ENCODE results near the gene NQO2.

Gene NQO2

DNA sequence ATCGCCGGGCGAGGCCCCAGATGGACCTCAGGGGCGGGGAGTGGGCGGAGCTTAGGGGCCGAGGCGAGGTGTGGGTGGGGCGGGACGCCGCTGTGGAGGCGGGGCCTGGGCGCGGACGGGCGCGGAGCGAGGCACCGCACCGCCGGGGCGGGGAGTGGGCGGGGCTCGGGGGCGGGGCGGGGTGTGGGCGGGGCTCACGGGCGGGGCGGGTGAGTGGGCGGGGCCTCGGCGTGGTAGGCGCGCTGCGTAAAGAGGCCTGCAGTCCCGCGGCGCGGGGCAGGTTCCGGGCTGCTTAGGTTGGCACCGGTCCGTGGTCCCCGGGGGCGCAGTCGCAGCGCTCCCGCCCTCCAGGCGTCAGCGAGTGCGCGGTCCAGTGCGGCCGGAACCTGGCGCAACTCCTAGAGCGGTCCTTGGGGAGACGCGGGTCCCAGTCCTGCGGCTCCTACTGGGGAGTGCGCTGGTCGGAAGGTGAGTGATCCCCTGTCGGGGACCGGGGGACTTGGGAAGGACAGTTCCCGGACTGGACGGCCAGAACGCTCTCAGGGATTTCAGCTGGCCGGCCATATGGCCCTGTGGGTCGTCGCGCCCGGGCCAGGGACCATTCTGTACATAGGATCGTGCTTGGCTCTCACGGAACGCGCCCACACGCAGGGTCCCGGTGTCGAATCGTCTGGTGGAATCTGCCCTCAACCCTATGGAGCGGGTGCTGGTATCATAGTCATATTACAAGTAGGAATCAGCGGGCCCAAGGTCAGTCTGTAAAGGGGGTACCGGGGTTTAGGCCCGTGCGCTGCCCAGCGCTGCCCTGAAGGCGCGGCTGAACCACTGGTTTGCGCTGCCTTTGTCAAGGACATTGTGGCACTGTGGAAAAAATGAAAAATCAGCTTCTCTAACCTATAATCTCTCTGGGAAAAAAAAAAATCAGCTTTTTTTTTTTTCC is at the start of gene NQO2:
NQO2 (plus strand) TSS at position 277 of the 940 bp plus-strand sequence. CDS start 6,659 bp downstream, outside the sequence.
- peak; percentile 84 for DNase-seq (ENCODE audit: low read depth)

- DNase-seq (ENCODE audit: low read depth) = no peak
Measured at GRCh38 chr6:2950713-2951112, 49.0 kb upstream of the NQO2 start.

DNA sequence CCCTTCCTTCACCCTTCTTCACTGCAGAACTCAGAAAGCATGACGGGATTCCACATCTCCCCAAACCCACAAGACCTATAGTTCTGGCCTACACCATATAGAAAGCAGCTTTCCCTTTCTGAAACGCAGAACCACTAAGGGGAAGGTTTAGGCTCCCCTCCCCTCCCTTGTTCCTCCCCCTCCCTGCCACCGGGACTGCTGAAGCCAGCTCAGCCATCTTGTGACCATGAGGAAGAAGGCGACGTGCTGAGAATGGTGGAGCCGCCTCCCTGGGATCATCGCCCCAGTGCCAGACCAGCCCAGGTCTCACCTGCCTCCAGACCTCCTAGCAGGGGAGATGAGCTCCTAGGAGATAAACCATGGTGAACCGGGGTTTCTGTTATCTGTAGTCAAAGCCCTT is 48.0 kb upstream of the NQO2 start:
- no peak for DNase-seq (ENCODE audit: low read depth)

- no peak for DNase-seq (ENCODE audit: low read depth)
Measured at GRCh38 chr6:2952557-2953095, 47.1 kb upstream of the NQO2 start.

GRCh38 chr6:2953098-2953497 is 46.6 kb upstream of the NQO2 start:
- no peak for DNase-seq (ENCODE audit: low read depth)

- DNase-seq (ENCODE audit: low read depth) = no peak
Measured at GRCh38 chr6:2956930-2957685, 42.6 kb upstream of the NQO2 start.

DNA sequence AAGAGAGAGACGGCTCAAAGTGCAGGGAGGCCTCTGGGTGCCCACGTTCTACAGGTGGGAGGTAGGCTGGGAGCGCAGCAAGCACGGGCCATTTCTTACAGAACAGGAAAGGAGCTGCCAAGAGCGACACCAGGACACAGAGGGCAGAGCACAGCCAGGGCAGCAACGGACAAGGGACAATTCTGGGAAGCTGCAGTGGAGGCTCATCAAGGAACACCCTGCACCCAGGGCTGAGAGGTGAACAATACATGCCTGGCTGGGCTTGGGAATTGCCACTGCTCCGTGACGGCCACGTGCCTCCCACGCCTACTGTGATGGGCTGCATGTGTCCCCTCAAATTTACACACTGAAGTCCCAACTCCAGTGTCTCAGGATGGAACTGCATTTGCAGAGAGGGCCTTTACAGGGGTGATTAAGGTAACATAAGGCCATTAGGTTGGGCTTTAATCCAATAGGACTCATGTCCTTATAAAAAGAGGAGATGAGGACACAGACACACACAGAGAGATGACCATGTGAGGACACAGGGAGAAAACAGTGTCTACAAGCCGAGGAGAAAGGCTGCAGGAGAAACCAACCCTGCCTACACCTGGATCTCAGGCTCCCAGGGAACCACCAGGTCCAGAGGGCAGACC is 41.9 kb upstream of the NQO2 start:
- no peak for DNase-seq (ENCODE audit: low read depth)

DNA sequence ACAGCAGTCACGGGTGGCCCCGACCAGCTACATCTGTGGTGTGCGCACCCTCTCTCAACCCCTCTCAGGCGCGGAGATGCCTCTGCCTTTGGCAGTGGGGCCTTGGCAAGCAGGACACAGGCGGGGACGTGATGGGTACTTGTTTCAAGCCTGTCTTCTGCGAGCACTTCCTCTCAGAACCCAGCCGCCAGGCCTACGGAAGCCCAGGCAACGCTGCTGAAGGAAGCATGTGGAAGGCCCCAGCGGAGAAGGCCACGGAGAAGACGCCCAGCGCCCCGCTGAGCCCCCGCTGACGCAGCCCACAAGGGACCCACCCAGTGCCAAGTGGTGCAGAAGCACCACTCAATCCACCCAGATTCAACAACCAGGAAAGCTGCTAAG is 41.4 kb upstream of the NQO2 start:
- no peak for DNase-seq (ENCODE audit: low read depth)

- DNase-seq (ENCODE audit: low read depth) = no peak
Measured at GRCh38 chr6:2958776-2959175, 40.9 kb upstream of the NQO2 start.

DNA sequence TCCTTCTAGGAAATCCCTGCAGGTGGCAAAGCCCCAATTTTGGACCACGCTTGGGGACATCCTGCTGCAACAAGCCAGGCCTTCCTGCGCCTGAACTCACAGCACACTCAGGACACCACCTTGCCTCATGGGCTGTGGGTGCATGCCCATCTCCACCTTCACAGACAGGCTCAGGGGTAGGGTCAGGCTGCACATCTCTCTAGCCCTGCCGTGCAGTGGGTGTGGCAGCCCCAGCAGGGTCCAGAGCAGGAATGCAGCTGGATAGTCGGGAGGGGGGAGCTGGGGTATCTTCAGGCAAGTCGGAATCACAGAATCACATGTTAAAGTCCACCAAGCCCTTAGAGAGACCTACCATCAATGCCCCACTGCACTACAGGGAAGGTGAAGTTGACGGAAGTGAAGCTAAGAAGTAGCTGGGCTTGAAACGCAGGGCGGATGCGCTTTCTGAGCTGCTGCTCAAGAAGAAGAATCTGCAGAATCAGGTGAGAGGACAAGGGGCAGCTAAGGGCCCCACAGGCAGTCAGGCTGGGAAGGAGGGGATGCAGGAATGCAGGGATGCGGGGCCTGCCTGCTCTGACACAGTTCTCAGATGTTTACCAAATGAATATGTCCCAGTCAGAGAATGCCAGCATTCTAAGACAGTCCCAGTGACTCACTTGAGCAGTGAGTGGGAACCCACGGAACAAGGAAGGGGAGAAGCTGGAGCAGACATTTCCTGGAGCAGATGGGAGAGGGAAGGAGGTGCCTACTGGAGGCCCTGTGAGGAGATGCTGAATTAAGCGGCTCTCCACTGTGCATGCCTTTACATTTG is 39.6 kb upstream of the NQO2 start:
- no peak for DNase-seq (ENCODE audit: low read depth)

- DNase-seq (ENCODE audit: low read depth) = no peak
Measured at GRCh38 chr6:2960935-2961334, 38.8 kb upstream of the NQO2 start.

DNA sequence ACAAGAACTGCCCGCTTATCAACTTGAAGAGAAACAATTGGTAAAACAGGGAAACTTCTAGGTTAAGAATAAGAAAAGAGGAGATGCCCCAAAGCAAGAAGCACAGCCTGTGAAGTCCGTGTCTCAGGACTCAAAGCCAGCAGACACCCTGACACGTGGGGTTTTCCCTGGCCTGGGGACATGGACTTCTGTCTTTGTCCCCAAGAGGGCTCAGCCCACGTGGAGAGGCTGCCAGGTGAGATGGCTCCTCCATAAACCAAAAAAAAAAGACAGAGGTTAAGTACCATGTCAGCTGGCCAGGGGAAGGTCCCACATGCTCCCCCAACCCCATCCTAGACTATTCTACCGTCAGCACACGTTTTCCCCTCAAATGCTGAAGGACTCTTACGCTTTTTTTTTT is 38.2 kb upstream of the NQO2 start:
- DNase-seq (ENCODE audit: low read depth) = no peak

DNA sequence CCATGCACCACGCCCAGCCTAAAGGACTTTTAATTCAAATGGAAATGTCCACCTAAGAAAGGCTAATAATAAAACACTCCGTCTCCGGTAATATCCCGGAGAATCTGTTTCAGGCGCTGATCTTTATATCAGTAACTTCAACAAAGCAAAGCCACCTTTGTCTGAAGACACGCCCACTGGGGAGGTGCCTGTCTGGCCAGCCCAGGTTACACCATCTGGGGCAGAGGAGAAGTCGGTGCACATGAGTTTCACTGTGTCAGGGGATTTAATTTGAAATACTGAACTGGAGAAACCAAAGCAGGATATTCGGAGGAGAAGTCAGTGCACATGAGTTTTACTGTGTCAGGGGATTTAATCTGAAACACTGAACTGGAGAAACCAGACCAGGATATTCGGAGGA is 37.7 kb upstream of the NQO2 start:
- no peak for DNase-seq (ENCODE audit: low read depth)

DNA sequence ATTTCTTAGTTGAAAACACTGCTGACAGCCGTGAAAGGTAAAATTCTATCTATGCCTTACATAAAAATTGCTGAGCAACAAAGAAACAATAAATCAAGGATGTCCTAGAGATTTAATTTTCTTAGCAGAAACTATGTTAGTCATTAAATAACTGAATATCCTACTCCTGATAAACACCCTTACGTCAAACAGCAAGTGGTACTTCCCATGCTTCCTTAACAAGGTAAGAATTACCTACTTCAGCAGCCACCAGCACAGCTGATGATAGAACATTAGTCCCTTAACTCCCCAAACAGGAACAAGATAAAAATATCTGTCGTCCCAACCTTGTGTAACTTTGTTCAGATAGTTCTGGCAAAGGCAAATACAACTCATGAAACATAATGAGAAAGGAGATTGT is 37.1 kb upstream of the NQO2 start:
- no peak for DNase-seq (ENCODE audit: low read depth)

DNA sequence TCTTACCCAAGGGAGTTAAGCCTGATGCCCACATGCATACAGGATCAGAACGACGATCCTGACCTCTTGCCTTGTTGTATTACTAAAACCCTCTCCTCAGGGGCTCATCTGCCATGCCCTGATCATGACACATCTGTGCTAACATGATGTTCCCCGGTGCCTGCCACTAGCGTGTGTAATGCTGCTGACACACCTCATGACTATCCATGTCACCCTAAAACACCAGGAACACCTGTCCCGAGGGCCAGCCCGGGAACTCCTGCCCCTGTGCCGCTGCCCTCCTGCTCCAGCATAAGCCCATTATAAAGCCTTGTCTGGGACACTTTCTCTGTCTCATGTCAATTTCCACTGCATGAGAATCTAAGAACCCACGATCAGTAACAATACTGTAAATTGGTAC is 35.9 kb upstream of the NQO2 start:
- DNase-seq (ENCODE audit: low read depth) = no peak

- DNase-seq (ENCODE audit: low read depth) = no peak
Measured at GRCh38 chr6:2964793-2965505, 34.7 kb upstream of the NQO2 start.

GRCh38 chr6:2966347-2966746 is 33.3 kb upstream of the NQO2 start:
- DNase-seq (ENCODE audit: low read depth) = no peak

GRCh38 chr6:2967936-2968335 is 31.8 kb upstream of the NQO2 start:
- no peak for DNase-seq (ENCODE audit: low read depth)

DNA sequence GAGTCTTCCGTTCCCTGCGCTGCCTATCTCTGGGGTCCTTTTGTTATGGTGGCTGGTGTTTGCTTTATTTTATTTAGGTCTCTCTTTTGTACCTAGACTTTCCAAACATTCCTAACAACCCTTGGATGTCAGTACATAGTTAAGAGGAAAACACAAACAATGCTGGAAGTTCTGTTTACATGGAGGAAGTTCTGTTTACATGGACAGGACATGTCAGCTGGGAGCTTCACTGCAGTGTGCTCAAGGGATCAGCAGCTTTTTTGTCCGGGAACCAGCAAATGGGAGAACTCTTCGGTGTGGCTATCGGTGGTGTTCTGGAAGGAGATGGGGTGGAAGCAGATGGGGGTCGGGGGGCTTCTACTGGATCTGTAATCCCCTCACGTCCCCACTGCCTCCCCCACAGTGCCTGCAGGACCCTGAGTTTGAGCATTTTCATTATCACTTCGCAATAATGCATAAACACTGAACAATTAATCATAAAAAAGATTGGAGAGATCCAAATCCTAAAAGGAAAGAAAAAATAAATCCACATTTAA is 31.0 kb upstream of the NQO2 start:
- no peak for DNase-seq (ENCODE audit: low read depth)

DNA sequence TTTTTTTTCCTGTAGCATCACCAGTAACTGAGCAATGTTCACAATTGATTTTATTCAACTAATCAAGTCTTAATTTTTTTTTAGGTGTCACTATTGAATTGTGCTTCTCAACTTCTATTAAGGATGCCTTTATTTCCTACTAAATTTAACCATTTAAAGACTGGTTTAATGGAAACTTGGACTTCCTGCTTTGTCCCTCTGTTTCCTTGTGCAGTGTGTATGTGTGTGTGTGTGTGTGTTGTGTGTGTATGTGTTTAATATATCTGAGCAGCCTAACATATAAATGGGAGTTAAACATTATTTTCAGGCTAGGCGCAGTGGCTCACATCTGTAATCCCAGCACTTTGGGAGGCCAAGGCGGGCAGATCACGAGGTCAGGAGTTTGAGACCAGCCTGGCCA is 30.1 kb upstream of the NQO2 start:
- DNase-seq (ENCODE audit: low read depth) = no peak
